ENCODE results near the gene ADGRB2.

The ADGRB2 gene

GRCh38 chr1:31764312-31765040 lies at the start of gene ADGRB2 (continued):
- TF ChIP-seq ZNF366 (tag by site-specific recombination; conservative IDR thresholded peaks at IDR 0.05) (no peak), ZNF664 (tag by site-specific recombination; IDR thresholded peaks at IDR 0.05) (no peak), SCRT1 (tag by site-specific recombination; IDR thresholded peaks at IDR 0.05; ENCODE audit: borderline replicate concordance) (no peak), ZNF571 (tag by site-specific recombination; IDR thresholded peaks at IDR 0.05) (no peak), ZNF510 (tag by site-specific recombination; IDR thresholded peaks at IDR 0.05; ENCODE audit: insufficient replicate concordance) (no peak), ZNF335 (tag by site-specific recombination; conservative IDR thresholded peaks at IDR 0.05) (peak; percentile 53), ZNF394 (tag by site-specific recombination; IDR thresholded peaks at IDR 0.05; ENCODE audit: borderline replicate concordance) (no peak), ZNF433 (tag by site-specific recombination; IDR thresholded peaks at IDR 0.05; ENCODE audit: low read depth) (no peak), ZNF148 (tag by site-specific recombination; IDR thresholded peaks at IDR 0.05; ENCODE audit: borderline replicate concordance) (no peak), ZNF391 (tag by site-specific recombination; IDR thresholded peaks at IDR 0.05; ENCODE audit: borderline replicate concordance, low read depth) (no peak), ZSCAN30 (tag by site-specific recombination; IDR thresholded peaks at IDR 0.05) (no peak), ZNF302 (tag by site-specific recombination; IDR thresholded peaks at IDR 0.05; ENCODE audit: low read depth) (no peak), FEZF1 (tag by site-specific recombination; IDR thresholded peaks at IDR 0.05) (no peak), ZNF677 (tag by site-specific recombination; IDR thresholded peaks at IDR 0.05) (no peak), ZNF426 (tag by site-specific recombination; IDR thresholded peaks at IDR 0.05) (no peak), ZNF501 (tag by site-specific recombination; IDR thresholded peaks at IDR 0.05) (no peak), GLIS1 (tag by site-specific recombination; IDR thresholded peaks at IDR 0.05) (no peak), ZNF24 (tag by site-specific recombination; IDR thresholded peaks at IDR 0.05) (no peak), ZBTB1 (tag by site-specific recombination; IDR thresholded peaks at IDR 0.05) (no peak), ZNF175 (tag by site-specific recombination; IDR thresholded peaks at IDR 0.05) (no peak), RBAK (tag by site-specific recombination; IDR thresholded peaks at IDR 0.05) (no peak), ZNF560 (tag by site-specific recombination; IDR thresholded peaks at IDR 0.05; ENCODE audit: borderline replicate concordance) (no peak), ZNF114 (tag by site-specific recombination; IDR thresholded peaks at IDR 0.05) (no peak), ZNF561 (tag by site-specific recombination; IDR thresholded peaks at IDR 0.05; ENCODE audit: borderline replicate concordance) (0 out of 2 replicates have a peak, but pooled peaks have one; percentile 16), ZNF658 (tag by site-specific recombination; IDR thresholded peaks at IDR 0.05) (no peak), HOXA7 (CRISPR knock-in tag; IDR thresholded peaks at IDR 0.05; ENCODE audit: borderline replicate concordance) (no peak), ZNF629 (tag by site-specific recombination; IDR thresholded peaks at IDR 0.05) (no peak), ZNF610 (tag by site-specific recombination; IDR thresholded peaks at IDR 0.05; ENCODE audit: borderline replicate concordance) (no peak), SP7 (tag by site-specific recombination; IDR thresholded peaks at IDR 0.05) (no peak), ZNF19 (tag by site-specific recombination; IDR thresholded peaks at IDR 0.05; ENCODE audit: low read depth) (no peak), KLF1 (tag by site-specific recombination; IDR thresholded peaks at IDR 0.05) (no peak), ZNF704 (tag by site-specific recombination; IDR thresholded peaks at IDR 0.05) (no peak)
- TF ChIP-seq, protein P1, sequence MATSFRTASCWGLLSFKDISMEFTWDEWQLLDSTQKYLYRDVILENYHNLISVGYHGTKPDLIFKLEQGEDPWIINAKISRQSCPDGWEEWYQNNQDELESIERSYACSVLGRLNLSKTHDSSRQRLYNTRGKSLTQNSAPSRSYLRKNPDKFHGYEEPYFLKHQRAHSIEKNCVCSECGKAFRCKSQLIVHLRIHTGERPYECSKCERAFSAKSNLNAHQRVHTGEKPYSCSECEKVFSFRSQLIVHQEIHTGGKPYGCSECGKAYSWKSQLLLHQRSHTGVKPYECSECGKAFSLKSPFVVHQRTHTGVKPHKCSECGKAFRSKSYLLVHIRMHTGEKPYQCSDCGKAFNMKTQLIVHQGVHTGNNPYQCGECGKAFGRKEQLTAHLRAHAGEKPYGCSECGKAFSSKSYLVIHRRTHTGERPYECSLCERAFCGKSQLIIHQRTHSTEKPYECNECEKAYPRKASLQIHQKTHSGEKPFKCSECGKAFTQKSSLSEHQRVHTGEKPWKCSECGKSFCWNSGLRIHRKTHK (tag by site-specific recombination; IDR thresholded peaks at IDR 0.05): no peak
